DMS 273 (cell line): ENCODE measurements around the gene ALG1L2.
A peak's percentile ranks its signal among the peaks of the same experiment; 100 is the strongest.
"Not testable (repeated sequence)": the region's sequence is repeated elsewhere in the genome, so short reads cannot be mapped to it uniquely, and the experiment has no call there.

ENCODE experiments used
- DNase-seq: peaks from one replicate; lab custom pipeline; 2025; ENCODE audit not compliant: unreplicated experiment; lab: John Stamatoyannopoulos, UW

The ALG1L2 gene

DNA sequence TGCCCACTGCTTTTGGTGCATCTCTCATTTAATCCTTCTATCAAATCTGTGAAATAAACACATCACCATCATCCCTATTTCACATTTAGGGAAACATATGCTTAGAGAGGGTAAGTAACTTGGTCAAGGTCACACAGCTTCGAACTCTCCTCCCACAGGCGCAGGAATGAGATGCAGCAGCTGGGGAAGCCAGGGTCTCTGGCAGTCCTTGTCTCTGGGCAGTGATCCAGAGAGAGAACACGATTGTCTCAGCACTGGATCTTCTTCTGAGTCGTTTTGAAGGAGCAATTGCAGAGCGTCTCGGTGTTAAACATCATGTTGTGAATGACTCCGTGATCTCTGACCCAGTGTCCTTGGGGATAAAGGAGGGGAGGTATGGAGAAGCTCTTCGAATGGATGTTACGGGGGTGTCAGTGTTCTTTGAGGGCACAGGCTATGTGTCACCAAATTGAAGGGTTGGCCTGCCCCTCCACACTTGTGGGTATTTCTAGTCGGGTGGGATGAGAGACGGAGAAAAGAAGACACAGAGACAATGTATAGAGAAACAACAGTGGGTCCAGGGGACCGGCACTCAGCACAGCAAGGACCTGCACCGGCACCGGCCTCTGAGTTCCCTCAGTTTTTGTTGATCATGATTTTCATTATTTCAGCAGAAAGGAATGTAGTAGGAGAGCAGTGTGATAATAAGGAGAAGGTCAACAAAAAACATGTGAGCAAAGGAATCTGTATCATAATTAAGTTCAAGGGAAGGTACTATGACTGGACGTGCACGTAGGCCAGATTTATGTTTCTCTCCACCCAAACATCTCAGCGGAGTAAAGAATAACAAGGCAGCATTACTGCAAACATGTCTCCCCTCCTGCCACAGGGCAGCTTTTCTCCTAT lies 41.5 kb downstream of the ALG1L2 start:
- DNase-seq: not testable (repeated sequence)

GRCh38 chr3:130125406-130125805 lies 43.8 kb downstream of the ALG1L2 start:
- not testable (repeated sequence) for DNase-seq

DNA sequence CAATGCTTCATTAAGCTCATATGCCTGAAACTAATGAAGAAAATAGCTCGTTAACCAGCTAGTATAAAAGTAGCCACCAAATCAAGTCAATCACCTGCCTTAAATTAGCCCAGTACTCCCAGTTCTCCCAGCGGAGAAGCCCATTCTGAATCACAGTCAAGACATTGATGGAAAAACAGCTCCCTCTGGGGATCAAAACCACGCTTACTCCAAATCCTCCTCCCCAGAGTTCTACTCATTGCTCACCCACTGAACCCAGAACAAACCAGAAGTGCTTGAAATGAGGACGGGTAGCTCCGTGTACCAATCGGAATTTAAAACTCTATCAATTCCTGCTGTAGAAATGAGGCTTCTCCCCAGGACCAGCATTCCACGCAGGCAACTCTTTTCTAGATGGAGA lies 54.7 kb downstream of the ALG1L2 start:
- DNase-seq: not testable (repeated sequence)

GRCh38 chr3:130137685-130138084 lies 56.1 kb downstream of the ALG1L2 start:
- DNase-seq: not testable (repeated sequence)

DNA sequence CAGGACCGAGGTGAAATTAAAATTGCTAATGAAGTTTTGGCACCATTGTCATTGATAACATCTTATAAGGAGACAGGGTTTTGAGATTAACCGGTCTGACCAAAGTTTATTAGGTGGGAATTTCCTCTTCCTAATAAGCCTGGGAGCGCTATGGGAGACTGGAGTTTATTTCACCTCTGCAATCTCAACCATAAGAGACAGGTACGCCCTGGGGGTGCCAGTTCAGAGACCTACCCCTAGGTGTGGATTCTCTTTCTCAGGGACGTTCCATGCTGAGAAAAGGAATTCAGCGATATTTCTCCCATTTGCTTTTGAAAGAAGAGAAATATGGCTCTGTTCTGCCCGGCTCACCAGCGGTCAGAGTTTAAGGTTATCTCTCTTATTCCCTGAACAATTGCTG lies 57.4 kb downstream of the ALG1L2 start:
- DNase-seq: not testable (repeated sequence)

DNA sequence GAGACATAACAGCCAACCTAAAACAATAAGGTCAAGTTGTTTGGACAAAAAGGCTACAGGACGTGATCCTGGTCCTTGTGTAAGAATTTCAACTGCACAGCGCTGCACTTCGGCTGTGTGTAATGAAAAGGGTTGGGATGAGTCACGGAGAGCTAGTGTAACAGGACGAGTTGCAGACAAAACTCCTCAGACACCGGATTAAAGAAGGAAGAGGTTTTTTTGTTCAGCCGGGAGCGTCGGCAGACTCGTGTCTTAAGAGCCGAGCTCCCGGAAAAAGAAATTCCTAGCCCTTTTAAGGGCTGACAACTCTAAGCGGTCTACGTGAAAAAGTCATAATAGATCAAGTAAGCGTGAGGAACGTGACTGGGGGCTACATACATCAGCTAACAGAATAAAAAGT lies 59.1 kb downstream of the ALG1L2 start:
- not testable (repeated sequence) for DNase-seq

- peak; percentile 11 for DNase-seq
Measured at GRCh38 chr3:130143648-130144327, 62.2 kb downstream of the ALG1L2 start.

- DNase-seq: not testable (repeated sequence)
Measured at GRCh38 chr3:130144328-130144650, 62.7 kb downstream of the ALG1L2 start.

DNA sequence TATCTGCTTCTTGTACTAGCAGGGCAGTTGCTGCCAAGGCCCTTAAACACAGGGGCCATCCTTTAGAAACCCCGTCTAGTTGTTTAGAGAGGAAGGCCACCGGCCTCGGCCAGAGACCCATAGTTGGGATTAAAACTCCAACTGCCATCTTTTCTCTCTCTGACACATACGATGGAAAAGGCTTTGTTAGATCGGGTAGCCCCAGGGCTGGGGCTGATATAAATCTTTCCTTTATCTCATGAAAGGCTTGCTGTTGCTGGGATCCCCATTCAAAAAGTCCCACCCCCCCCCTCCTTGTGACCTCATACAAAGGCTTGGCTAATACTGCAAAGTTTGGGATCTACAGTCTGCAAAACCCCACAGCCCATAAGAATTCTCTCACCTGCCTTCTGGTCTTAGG lies 63.8 kb downstream of the ALG1L2 start:
- not testable (repeated sequence) for DNase-seq

- not testable (repeated sequence) for DNase-seq
Measured at GRCh38 chr3:130146465-130146864, 64.8 kb downstream of the ALG1L2 start.
